Measurements from ENCODE around the gene PLA2G15. TPM values are rescaled to one million over a fixed set of nuclear protein-coding genes. Genes with fewer than 3 reads are reported as not detected.

The PLA2G15 gene
- total RNA-seq, 1 experiment from 2014 or later = 10.2 TPM

- TF ChIP-seq AR (CRISPR knock-in tag; IDR thresholded peaks at IDR 0.05) (no peak), SMAD4 (CRISPR knock-in tag; IDR thresholded peaks at IDR 0.05) (no peak), ZNF532 (CRISPR knock-in tag; IDR thresholded peaks at IDR 0.05; ENCODE audit: borderline replicate concordance) (no peak), ZBTB43 (CRISPR knock-in tag; IDR thresholded peaks at IDR 0.05) (no peak), GTF2I (CRISPR knock-in tag; conservative IDR thresholded peaks at IDR 0.05) (no peak)
These were observed 14.0 kb downstream of the PLA2G15 start (continued) for GRCh38 chr16:68259007-68259825.

GRCh38 chr16:68263559-68264127, 18.5 kb downstream of the PLA2G15 start:
- no peaks in the 10 kb centered on the region for H3K9me3 Mint-ChIP-seq
- no peak for DNase-seq (ENCODE audit: low spot score)
- POLR2A ChIA-PET = interaction anchor here (0.7 to 1.4 kb wide), 5 partner anchors 20 to 1389 kb away, joined by 3 to 8 read pairs (median 3); partner anchors contain the start of genes PRMT7 and SLC7A6OS
- peaks cover 16% of the 10 kb centered on the region for H3K27me3 Mint-ChIP-seq (ENCODE audit: low read depth)
- peaks cover 28% of the 10 kb centered on the region for H3K4me1 Mint-ChIP-seq
- peak overlapping the region; percentile 77 for H3K27ac Mint-ChIP-seq
- no peak for ATAC-seq
- peak overlapping the region; percentile 85 for H3K4me3 Mint-ChIP-seq
- CTCF ChIA-PET = interaction anchor here (0.5 to 4.5 kb wide), 50 partner anchors 8 to 580 kb away, joined by 3 to 74 read pairs (median 4); partner anchors contain the start of genes ESRP2, NFATC3, PLA2G15 and PRMT7
- H3K36me3 Mint-ChIP-seq = no peaks in the 10 kb centered on the region
- TF ChIP-seq USF1 (CRISPR knock-in tag; IDR thresholded peaks at IDR 0.05) (no peak), MXD4 (CRISPR knock-in tag; IDR thresholded peaks at IDR 0.05; ENCODE audit: borderline replicate concordance) (no peak), MYBL2 (CRISPR knock-in tag; IDR thresholded peaks at IDR 0.05) (no peak), CTCF (IDR thresholded peaks at IDR 0.05) (no peak; the same call in 1 of the 2 replicates), ZBTB21 (CRISPR knock-in tag; IDR thresholded peaks at IDR 0.05; ENCODE audit: borderline replicate concordance) (no peak), ZNF532 (CRISPR knock-in tag; IDR thresholded peaks at IDR 0.05; ENCODE audit: borderline replicate concordance) (no peak), JUN (CRISPR knock-in tag; IDR thresholded peaks at IDR 0.05) (no peak), SMAD3 (CRISPR knock-in tag; IDR thresholded peaks at IDR 0.05; ENCODE audit: borderline replicate concordance) (no peak), PRRX2 (CRISPR knock-in tag; IDR thresholded peaks at IDR 0.05) (no peak)

Data from WTC11 (cell line).